NAMALWA (cell line): ENCODE measurements around the gene BSN.
A peak's percentile ranks its signal among the peaks of the same experiment; 100 is the strongest.
"Not testable (repeated sequence)": the region's sequence is repeated elsewhere in the genome, so short reads cannot be mapped to it uniquely, and the experiment has no call there.

Experiments used
- DNase-seq: peaks from one replicate; pipeline ENCODE4 v3.0.0-alpha.2; 2015; ENCODE audit warnings: low spot score

The BSN gene

DNA sequence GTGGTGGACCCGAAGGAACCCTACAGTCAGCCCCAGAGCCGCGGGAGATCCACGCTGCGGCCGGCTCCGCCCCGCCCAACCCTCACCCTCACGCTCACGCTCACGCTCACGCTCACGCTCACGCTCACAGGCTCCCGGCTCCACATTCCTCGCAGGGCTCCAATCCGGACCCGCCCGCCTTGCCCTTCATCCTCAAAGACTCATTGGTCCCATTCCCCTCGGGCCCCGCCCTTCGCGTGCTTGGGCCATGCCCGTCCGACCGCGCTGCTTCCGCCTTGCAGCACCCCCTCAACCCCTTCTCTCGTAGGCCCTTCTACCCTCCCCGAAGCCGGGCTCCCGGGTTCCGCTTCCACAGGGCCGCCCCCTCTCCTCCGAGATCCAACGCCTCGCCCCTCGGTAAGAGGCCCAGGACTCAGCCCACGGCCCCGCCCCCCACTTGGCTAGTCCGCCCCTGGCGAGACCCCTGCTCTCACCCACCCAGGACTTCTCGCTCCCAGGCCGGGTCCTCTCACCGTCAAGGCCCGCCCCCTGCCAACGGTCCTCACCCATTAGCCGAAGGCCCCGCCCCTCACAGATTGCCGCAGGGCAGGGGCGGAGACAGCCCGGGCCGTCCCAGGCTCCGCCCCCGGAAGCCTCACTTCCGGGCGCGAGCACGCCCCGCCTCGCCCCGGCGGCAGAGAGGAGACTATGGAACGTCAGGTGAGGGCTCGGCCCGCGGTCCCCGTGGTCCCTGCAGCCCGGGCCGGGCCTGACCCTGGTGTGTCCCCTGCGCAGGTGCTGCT, 119.6 kb downstream of the BSN start, which contains the start of gene APEH:
Gene APEH, plus strand, starts transcription at position 637 of the 782 bp plus-strand sequence. Its CDS starts 51 bp downstream, at position 688.
- peak; percentile 93 for DNase-seq

DNA sequence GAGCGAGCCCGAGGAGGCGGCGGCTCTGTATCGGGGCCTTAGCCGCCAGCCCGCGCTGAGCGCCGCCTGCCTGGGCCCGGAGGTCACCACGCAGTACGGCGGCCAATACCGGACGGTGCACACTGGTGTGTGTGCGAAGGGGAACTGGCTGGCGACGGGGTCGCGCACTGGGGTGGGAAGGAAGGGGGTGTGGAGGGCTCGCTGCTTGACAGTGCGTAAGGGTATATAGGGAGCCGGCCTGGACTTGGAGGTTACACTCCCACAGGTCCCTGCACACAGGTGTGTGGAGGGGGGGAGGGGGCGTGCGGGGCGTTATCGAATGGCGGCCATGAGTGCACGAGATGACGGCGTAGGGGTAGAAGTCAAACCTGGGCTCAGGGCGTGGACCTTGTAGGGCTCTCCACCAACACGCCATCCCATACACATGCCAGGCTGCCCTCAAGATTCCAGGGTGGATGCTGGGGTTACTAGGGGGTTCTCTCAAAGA, 120.3 kb downstream of the BSN start:
- DNase-seq = no peak

DNA sequence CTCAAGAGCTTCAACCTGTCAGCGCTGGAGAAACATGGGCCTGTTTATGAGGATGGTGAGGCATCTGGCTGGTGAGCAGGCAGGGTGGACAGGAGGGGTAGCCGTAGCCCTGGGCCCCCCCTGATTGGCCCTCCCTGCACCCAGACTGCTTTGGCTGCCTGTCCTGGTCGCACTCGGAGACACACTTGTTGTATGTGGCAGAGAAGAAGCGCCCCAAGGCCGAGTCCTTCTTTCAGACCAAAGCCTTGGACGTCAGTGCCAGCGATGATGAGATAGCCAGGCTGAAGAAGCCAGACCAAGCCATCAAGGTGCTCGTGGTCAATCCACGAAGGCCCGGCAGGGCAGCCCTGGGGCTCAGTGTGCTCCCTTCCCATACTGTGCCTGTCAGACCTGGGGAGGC, 121.6 kb downstream of the BSN start:
- no peak for DNase-seq

DNA sequence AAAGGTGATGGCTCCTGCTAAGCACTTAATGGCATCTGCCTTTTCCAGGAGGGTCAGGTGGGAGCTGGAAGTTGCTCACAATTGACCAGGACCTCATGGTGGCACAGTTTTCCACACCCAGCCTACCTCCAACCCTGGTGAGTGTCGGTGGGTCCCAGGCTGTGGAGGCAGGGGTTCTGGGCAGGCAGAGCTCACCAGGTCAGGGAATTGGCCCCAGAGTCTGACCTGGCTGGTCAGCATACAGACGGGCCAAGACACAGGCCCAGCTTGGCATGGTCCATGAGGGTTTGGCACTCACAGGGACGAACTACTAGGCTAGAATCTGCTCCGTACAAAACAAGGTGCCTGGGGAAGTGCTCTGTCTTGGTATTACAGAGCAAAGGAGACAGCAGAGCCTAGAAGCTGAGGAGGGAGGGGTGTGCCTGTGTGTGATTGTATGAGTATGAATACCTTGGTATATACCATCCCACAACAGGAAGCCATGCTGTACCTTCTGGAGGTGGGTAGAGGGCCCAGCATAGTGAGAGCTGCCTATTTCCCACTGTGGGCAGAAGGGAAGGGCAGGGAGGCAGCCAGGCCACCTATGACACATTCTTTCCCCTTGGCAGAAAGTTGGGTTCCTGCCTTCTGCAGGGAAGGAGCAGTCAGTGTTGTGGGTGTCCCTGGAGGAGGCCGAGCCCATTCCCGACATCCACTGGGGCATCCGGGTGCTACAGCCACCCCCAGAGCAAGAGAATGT, 126.4 kb downstream of the BSN start:
- DNase-seq = no peak

DNA sequence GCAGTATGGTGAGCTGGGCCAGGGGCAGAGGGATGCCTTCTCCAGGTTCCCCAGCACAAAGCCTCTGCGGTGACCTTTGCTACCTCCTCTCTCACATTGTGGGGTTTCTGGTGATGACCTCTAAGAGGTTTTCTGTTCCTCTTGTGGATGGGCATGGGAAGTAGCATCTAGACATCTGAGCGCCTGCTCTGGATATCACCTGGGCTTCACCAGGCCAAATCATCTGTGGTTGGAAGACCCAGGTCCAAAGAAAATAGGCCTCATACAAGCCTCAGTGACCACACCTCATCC, 126.9 kb downstream of the BSN start:
- no peak for DNase-seq

DNA sequence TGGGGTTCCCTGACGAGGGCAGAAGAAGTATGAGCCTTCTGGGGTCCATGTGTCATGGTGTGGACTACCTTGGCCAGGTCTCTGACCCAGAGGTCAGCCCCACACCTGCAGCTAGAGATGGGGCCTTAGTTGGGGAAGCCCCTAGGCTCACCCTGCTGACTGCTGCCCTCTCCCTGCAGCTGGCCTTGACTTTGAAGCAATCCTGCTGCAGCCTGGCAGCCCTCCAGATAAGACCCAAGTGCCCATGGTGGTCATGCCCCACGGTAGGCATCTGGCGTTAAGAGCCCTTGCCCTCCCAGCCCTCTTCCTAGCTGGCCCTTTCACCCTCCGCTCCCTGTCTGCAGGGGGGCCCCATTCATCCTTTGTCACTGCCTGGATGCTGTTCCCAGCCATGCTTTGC, 127.3 kb downstream of the BSN start:
- DNase-seq = no peak

DNA sequence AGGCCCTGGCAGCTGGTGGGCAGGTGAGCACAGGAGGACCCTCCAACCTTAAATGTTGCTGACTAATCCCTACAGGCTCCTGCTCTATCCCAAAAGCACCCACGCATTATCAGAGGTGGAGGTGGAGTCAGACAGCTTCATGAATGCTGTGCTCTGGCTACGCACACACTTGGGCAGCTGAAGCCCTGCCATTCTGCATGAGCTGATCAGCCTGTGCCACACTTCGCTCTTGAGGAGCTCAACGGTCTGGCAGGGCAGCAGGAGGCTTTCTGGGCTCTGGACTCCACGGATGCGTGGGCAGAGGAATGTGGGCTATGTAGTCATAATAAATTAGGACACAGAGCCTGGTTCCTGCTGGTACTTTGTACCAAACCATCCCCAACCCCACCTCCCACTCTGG, 128.9 kb downstream of the BSN start:
- DNase-seq = no peak

DNA sequence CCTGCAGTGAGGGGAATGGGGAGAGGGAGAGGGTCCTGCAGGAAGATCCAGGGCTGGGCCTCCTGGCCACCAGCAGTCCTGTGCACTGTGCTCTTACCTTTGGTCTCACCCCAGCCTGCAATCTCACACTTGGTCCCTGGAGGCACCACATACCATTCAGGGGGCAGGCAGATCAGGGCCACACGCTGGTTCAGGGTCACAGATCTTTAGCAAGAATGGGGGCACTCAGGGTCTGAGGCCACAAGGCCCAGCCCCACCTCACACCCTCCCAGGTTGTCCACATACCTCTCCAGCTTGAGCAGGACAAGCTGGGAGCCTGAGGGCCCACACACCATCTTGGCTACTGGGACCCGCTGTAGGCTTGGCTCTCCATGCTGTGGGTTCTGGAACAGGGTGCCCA, 130.2 kb downstream of the BSN start:
- DNase-seq = not testable (repeated sequence)

DNA sequence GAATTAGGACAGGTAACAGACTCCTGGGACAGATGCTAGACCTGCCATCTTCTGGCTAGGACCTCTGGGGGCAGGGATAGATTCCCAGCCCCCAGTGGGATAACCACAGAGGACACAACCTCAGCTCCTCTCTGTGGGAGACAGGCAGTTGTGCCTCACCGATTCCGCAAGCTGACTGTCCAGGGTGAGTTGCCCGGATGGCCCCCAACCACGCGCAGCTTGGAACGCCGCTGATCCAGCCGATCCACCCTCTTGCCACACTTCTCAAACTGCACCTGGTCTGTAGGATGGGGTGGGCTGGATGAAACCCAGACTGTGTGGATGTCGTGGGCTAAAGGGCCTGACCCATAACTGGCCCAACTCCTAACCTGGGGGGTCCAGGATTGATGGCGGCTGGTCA, 130.8 kb downstream of the BSN start:
- DNase-seq = not testable (repeated sequence)

DNA sequence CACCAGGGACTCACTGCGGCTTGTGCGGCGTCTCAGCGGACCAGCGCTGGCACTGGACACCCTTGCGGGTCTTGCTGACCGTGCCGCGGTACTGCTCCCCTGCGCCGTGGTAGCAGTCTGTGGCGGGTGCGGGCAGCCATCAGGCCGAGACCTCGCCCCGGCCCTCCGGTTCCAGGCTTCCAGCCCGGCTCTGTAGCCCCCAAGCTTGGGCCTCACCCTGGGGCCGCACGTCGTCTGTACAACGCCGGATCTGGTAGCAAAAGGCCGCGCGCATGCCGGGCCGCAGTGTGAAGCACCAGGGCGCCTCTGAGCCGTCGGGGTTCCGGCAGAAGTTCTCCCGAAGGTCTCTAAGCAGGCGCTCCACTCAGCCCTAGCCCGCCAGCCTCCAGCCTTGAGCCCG, 131.6 kb downstream of the BSN start:
- DNase-seq = not testable (repeated sequence)

DNA sequence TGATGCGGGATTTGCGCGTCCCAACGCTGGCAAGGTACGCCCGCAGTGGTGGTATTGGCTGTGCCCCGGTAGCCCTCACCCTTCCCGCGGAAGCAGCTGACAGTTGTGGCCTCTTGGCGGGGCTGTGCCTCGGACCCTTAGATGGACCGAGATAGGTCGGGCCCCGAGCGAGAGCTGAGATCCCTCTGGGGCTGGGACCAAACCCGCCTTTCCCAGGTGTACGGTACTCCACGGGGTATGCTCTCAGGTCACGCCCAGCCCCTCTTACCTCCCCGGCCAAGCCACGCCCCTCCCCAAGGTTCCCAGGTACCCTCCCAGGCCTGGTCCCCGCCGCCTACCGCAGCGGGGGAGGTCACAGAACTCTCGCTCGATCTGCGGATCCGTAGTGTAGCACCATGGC, 132.1 kb downstream of the BSN start:
- not testable (repeated sequence) for DNase-seq

DNA sequence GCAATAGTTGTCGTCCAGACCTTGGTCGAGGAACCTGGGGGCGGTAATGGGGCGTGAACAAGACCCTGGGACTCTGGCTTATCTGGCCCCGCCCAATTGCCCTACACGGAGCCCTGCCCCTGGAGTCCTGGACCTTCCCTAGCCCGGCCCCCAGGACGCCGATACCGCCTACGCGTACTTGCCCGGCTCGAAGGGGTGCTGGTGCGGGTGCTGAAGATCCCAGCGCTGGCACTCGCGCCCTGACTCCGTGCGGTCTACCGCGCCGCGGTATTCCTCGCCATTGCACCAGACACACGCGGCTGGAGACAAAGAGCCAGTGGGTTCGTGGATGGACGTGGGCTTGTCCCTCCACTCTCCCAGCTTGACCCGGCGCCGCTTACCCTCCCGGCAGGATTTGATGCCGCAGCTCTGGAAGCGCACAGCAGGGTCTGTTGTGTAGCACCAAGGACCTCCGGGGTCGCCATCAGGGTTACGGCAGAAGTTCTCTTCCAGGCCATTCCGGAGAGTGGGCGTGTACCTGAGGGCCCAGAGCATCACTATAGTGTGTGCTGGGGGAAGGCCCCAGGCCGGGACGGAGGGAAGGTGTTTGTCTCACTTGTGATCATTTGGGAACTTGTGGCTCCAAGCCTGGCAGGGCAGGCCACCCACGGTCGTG, 132.6 kb downstream of the BSN start:
- not testable (repeated sequence) for DNase-seq

DNA sequence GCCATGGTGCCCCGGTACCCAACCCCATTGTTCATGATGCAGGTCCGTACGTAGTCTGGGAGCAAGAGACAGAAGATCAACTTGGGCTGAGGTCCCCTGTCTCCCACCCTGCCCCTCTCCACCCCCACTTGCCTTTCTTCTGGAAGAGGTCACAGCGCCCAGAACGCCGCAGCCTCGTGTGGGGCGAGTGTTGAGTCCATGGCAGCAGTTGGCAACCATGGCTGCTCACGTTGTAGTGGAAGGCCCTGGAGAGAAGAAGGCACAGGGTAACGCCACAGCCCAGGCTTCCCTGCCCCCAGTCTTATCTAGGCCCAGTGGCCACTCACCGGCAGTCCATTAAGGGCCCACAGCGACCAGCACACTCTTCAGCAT, 133.1 kb downstream of the BSN start:
- DNase-seq = not testable (repeated sequence)

DNA sequence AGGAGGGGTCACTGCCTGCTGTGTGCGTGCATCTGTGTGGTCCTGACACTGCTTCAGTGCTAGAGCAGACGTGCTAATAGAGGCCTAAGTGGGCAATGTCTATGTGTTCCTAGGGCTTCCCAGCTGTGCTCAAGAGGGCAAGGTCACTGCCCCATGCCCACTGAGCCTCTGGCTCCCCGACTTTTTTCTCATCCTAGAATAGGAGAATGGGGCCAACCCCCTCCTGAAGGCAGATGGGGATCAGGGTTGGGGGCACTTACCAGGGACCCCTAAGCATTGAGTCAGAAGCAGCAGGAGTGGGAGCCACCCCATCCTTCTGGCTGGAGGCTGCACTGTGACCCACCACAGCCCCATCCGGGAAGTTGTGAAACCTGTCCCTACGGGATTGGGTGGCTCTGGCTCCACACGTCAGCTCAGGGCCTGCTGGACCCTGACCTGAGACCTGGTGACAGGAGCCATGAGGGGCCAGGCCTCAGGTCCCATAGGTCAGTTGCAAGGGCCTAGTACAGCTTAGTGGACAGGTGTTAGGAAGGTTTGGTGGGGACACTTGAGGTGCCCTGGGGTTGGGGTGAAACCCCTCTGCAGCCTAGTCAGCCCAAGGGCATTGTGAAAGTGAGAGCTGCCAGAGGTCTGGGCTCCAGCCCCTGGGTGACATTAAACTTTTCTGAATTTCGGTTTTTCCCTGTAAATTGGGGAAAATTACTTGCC, 134.2 kb downstream of the BSN start:
- DNase-seq = peak; percentile 24

DNA sequence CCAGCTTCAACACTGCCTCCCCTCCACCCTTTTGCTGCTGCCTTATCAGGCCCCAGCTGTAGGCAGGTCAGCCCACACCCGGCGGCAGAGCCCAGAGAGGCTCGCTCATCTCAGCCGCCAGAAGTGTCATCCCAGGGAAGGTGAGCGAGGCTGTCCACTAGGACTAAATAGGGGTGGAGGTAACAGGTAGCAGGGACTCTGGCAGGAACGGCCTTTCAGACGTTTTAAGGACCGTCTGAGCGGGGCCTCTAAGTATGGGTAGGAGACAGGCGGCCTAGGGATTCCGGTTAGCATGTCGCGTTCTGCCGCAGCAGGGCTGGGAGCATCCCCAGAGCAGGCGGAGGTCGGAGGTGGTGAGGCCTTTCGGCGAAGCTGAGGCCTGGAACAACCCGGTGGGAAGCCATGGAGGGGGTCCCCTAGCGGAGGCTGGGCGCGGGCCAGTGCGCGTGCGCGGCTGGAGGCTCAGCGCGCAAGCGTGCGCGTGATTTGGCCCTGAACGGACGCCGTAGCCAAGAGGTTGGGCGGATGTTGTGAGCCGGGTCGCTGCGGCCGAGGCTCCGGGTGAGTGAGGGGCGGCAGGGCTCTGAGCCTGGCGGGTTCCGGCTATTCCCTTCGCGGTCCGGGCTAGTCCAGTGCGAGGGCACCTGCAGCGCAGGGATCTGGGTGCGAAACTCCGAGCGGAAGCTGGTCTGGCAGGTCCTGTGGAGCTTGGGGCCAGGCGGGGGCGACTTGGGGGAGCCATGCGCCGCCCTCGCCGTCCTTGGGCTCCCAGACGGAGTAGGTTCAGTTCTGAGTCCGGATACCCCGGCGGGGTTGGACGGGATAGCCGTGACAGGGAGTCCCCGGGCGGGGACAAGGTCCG, 135.0 kb downstream of the BSN start, which contains the start of the genes MST1 and RNF123:
Gene MST1, minus strand, starts transcription at position 429 of the 862 bp plus-strand sequence. CDS start 783 bp downstream, outside the sequence.
Gene RNF123, plus strand, starts transcription at position 512 of the 862 bp plus-strand sequence. CDS start 1,609 bp downstream, outside the sequence.
- peak; percentile 80 for DNase-seq

DNA sequence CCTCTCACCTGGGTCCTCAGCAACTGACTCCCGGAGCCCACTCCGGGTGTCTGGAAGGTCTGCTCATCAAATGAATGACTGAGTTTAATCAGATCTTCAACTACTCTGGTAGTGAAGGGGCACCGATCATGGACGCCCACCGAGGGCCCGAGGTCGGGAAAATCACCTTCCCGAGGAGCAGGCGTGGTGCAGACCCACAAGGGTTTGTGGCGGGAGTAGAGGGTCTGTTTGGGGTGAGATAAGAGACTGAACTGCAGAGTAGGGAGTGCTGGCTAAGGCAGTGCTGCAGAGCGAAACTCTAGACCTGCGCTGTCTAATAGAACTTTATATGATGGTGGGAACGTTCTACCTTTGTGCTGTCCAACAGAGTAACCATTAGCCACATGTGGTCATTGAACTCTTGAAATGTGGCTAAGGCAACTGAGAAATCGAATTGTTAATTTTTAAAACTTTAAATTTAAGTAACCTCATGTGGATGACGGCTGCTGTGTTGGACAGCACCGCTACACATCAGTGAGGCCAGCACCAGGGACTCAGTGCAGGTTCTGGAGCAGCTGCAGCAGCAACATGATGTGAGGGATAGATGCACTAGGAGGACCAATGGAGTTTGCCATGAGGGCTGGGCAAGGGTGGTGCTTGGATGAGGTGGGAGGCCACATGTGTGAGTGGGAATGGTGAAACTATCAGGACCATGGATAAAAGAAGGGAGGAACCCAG, 135.8 kb downstream of the BSN start:
- not testable (repeated sequence) for DNase-seq

DNA sequence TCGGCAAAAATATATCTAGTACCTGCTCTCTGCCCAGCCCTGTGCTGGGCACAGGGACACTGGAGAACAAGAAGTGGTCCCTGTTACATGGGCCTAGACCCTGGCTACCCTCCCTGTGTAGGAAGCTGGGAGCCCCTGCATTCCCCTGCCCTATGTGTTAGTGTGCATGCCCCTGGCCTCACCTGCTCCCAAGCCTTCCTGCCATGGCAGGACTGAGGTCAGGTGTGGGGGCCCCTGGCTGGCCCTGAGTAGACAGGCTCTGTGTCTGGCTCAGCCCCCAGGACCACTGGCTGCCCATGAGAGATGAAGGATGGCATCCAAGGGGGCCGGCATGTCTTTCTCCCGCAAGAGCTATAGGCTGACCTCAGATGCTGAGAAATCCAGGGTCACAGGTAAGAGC, 136.6 kb downstream of the BSN start:
- not testable (repeated sequence) for DNase-seq

DNA sequence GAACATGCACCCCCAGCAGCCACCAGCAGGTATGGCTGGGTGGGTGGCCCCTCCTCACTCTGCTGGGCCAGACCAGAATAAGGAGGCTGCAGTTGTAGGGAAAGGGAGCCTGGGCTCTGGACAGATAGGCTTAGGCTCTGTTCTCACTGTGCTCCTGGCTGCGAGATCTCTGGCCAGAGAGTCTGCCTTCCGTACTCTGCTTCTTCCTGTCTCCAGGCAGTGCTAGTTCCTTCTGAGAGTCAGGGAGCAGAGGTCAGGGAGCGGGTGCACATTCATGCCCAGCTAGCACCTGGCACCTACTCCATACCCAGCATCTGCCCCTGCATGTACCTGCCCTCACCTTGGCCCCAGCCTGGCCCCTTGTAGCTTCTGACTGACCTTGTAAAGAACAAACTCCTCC, 137.2 kb downstream of the BSN start:
- not testable (repeated sequence) for DNase-seq

DNA sequence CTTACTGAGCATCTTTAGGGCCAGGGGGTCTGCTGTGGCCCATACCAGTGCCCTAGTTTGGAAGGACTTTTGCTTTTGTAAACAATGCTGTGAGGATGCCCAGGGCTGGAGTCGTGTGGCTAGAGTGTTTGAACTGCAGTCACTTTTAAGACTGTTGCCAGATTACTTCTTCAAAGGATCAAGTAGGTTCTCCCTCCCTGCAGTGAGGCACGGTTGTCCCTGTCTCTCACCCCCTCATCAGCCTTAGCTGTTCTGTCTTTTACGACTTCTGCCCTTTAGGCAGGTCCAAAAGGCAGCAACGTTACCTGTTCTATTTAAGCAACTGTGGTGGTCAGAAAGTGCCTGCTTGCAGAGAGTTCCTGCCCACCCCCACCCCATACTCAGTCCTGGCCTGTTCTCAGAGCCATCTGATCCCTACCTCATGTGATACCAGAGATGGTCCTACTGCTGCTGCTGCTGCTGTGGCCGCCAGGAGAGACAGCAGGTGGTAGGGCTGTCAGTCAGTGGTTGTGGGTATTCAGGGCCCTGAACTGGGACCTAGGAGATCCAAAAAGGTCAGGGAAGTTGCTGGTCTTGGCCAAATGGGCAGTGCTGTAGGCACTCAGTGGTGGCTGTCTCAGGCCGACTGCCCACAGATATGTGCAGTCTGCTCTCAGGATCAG, 140.3 kb downstream of the BSN start:
- DNase-seq = not testable (repeated sequence)
